HCT116 (cell line): ENCODE measurements around the gene EIF4A3. TPM values are rescaled to one million over a fixed set of nuclear protein-coding genes. Genes with fewer than 3 reads are reported as not detected.

Source experiments
- ATAC-seq: fragments of 200-7000 bp; cut with Tn5 transposase; 2 replicates; pipeline ENCODE4 v1.9.1; 2020; ENCODE audit warnings: mild to moderate bottlenecking, moderate library complexity
- BruUV-seq: library from RNA; stranded (reverse); fragments of 400-500 nt; replicated peaks from 2 replicates; lab custom pipeline; 2021; lab: Mats Ljungman, UMichigan
- CTCF ChIA-PET: fragments of 300-600 bp; sonication (Branson Sonifier 250); formaldehyde crosslinking; loops from one replicate; lab custom pipeline; 2021; ENCODE audit warnings: antibody characterized with exemption; lab: Charles Lee
- POLR2A ChIA-PET: fragments of 300-600, 350-600 bp; sonication (Branson Sonifier 250); formaldehyde crosslinking; loops from one replicate; lab custom pipeline; 2021; ENCODE audit warnings: antibody characterized with exemption; lab: Charles Lee
- RAD21 ChIA-PET, 2 experiments: fragments of 300-600 bp; sonication (Branson Sonifier 250); formaldehyde crosslinking; loops; one replicate each; lab custom pipeline; 2023; ENCODE audit warnings: low total read pairs in 2 of 2; ENCODE audit not compliant: uncharacterized antibody in 2 of 2, unreplicated experiment in 2 of 2, low non-redundant PET in 1 of 2; lab: Charles Lee
- DNase-seq: peaks from one replicate; pipeline ENCODE4 v3.0.0-alpha.2; 2010; ENCODE audit warnings: low read depth, low spot score
- H2AFZ ChIP-seq: fragments of 200-600 bp; shearing (Covaris generic), sonication (generic); 2 replicates; pipeline ENCODE4 v1.6.1; 2017; ENCODE audit warnings: low read depth, mixed run types, mixed read lengths, antibody characterized with exemption, low read length; ENCODE audit not compliant: poor library complexity, severe bottlenecking
- H3K27ac ChIP-seq: 2 replicates; pipeline ENCODE4 v1.5.1; 2012; ENCODE audit warnings: low read depth, low read length
- H3K27me3 ChIP-seq: fragments of 200-600 bp; sonication (generic); 2 replicates; pipeline ENCODE4 v1.6.1; 2016; ENCODE audit warnings: mixed run types, low read length, mixed read lengths; ENCODE audit not compliant: insufficient read depth
- H3K36me3 ChIP-seq, 2 experiments: fragments of 200-500 bp in 1 of 2; fragments of 200-600 bp in 1 of 2; sonication (Bioruptor generic) in 1 of 2; sonication (generic) in 1 of 2; 2 replicates each; pipeline versions ENCODE4 v1.5.1 to v1.6.1; 2014 to 2016; ENCODE audit warnings: low read length in 2 of 2, inconsistent platforms in 1 of 2, mixed read lengths in 1 of 2, mixed run types in 1 of 2; ENCODE audit not compliant: insufficient read depth in 2 of 2, control insufficient read depth in 1 of 2
- H3K4me1 ChIP-seq, 2 experiments: fragments of 200-600 bp in 1 of 2; sonication (generic) in 1 of 2; 2 replicates each; pipeline versions ENCODE4 v1.5.1 to v1.6.1; 2012 to 2017; ENCODE audit warnings: low read length in 2 of 2, inconsistent platforms in 1 of 2, mild to moderate bottlenecking in 1 of 2, mixed read lengths in 1 of 2, mixed run types in 1 of 2, moderate library complexity in 1 of 2; ENCODE audit not compliant: insufficient read depth in 2 of 2, control insufficient read depth in 1 of 2
- H3K4me2 ChIP-seq: fragments of 200-600 bp; sonication (generic); 2 replicates; pipeline ENCODE4 v1.6.1; 2017; ENCODE audit warnings: mixed run types, low read length, mixed read lengths
- H3K4me3 ChIP-seq, 2 experiments: fragments of 200-600 bp in 1 of 2; sonication (generic) in 1 of 2; replicated peaks in 1 of 2; 2 replicates each; pipeline ENCODE4 v1.5.1; 2011 to 2016; ENCODE audit warnings: low read length in 2 of 2, control low read depth in 1 of 2, low read depth in 1 of 2, mild to moderate bottlenecking in 1 of 2, mixed read lengths in 1 of 2, mixed run types in 1 of 2
- H3K79me2 ChIP-seq: fragments of 200-600 bp; sonication (generic); 2 replicates; pipeline ENCODE4 v1.6.1; 2017; ENCODE audit warnings: mild to moderate bottlenecking, mixed run types, low read length, moderate library complexity, mixed read lengths; ENCODE audit not compliant: insufficient read depth
- H3K9ac ChIP-seq: fragments of 200-600 bp; sonication (generic); 2 replicates; pipeline ENCODE4 v1.6.1; 2016; ENCODE audit warnings: low read length, mixed read lengths
- H3K9me2 ChIP-seq: fragments of 200-600 bp; sonication (generic), shearing (Covaris generic); 2 replicates; pipeline ENCODE4 v1.6.1; 2017; ENCODE audit warnings: mixed run types, mild to moderate bottlenecking, moderate library complexity; ENCODE audit not compliant: insufficient read depth
- H3K9me3 ChIP-seq, 2 experiments: fragments of 200-500 bp in 1 of 2; fragments of 200-600 bp in 1 of 2; sonication (Bioruptor generic) in 1 of 2; sonication (generic) in 1 of 2; 2 replicates each; pipeline ENCODE4 v1.6.1; 2014 to 2017; ENCODE audit warnings: low read length in 2 of 2, mixed read lengths in 2 of 2, inconsistent platforms in 1 of 2, low read depth in 1 of 2, mild to moderate bottlenecking in 1 of 2, mixed run types in 1 of 2, moderate library complexity in 1 of 2; ENCODE audit not compliant: control insufficient read depth in 1 of 2, insufficient read depth in 1 of 2
- H4K20me1 ChIP-seq: fragments of 200-600 bp; sonication (generic), shearing (Covaris generic); 2 replicates; pipeline ENCODE4 v1.6.1; 2017; ENCODE audit warnings: mixed run types, mild to moderate bottlenecking, moderate library complexity; ENCODE audit not compliant: insufficient read depth
- ATF3 ChIP-seq: IDR thresholded peaks from 2 replicates; pipeline ENCODE4 v1.6.1; 2012
- CBX3 ChIP-seq: IDR thresholded peaks from 2 replicates; pipeline ENCODE4 v1.6.1; 2012; ENCODE audit warnings: low read depth
- CEBPB ChIP-seq: IDR thresholded peaks from 2 replicates; pipeline ENCODE4 v1.6.1; 2012; ENCODE audit warnings: low read depth
- CTCF ChIP-seq, 3 experiments: fragments of 200-600 bp in 1 of 3; sonication (generic) in 1 of 3; IDR thresholded peaks in 2 of 3; conservative IDR thresholded peaks in 1 of 3; 2 replicates each; pipeline ENCODE4 v1.5.1; 2012 to 2017; ENCODE audit warnings: low read depth in 2 of 3, low read length in 2 of 3, antibody characterized with exemption in 1 of 3, borderline replicate concordance in 1 of 3, control low read depth in 1 of 3, mild to moderate bottlenecking in 1 of 3, mixed read lengths in 1 of 3, mixed run types in 1 of 3, moderate library complexity in 1 of 3; ENCODE audit not compliant: insufficient read depth in 1 of 3
- EGR1 ChIP-seq: IDR thresholded peaks from 2 replicates; pipeline ENCODE4 v1.6.1; 2012; ENCODE audit warnings: low read depth
- ELF1 ChIP-seq: IDR thresholded peaks from 2 replicates; pipeline ENCODE4 v1.6.1; 2012; ENCODE audit warnings: low read depth, borderline replicate concordance
- EZH2 ChIP-seq: fragments of 200-600 bp; sonication (generic); IDR thresholded peaks from 2 replicates; pipeline ENCODE4 v1.6.1; 2017; ENCODE audit warnings: antibody characterized with exemption, mixed run types
- FOSL1 ChIP-seq: IDR thresholded peaks from 2 replicates; pipeline ENCODE4 v1.6.1; 2012; ENCODE audit warnings: low read depth
- JUND ChIP-seq: IDR thresholded peaks from 2 replicates; pipeline ENCODE4 v1.6.1; 2012
- POLR2A ChIP-seq: IDR thresholded peaks from 2 replicates; pipeline ENCODE4 v1.7.0; 2011; ENCODE audit warnings: borderline replicate concordance; ENCODE audit not compliant: insufficient read depth, insufficient read length; ENCODE audit errors: extremely low read depth
- POLR2AphosphoS5 ChIP-seq: IDR thresholded peaks from 2 replicates; pipeline ENCODE4 v1.6.1; 2011; ENCODE audit warnings: mild to moderate bottlenecking, low read depth, low read length, moderate library complexity
- REST ChIP-seq: IDR thresholded peaks from 2 replicates; pipeline ENCODE4 v1.6.1; 2012; ENCODE audit warnings: low read depth
- SP1 ChIP-seq: IDR thresholded peaks from 2 replicates; pipeline ENCODE4 v1.6.1; 2012; ENCODE audit warnings: low read depth
- SRF ChIP-seq: IDR thresholded peaks from 2 replicates; pipeline ENCODE4 v1.6.1; 2012; ENCODE audit warnings: low read depth
- TCF7L2 ChIP-seq: IDR thresholded peaks from 2 replicates; pipeline ENCODE4 v1.7.0; 2011; ENCODE audit warnings: borderline replicate concordance, inconsistent platforms; ENCODE audit not compliant: insufficient read depth, insufficient read length; ENCODE audit errors: extremely low read depth
- YY1 ChIP-seq: IDR thresholded peaks from 2 replicates; pipeline ENCODE4 v1.6.1; 2011; ENCODE audit warnings: low read length, low read depth, moderate library complexity, mild to moderate bottlenecking; ENCODE audit not compliant: insufficient replicate concordance; ENCODE audit errors: extremely low read depth
- ZFX ChIP-seq: fragments of 450-650 bp; IDR thresholded peaks from 2 replicates; pipeline ENCODE4 v1.6.1; 2017
- ZNF274 ChIP-seq: fragments of 200-500 bp; sonication (Bioruptor generic); IDR thresholded peaks from 2 replicates; pipeline ENCODE4 v1.6.1; 2014; ENCODE audit warnings: mild to moderate bottlenecking, low read depth, low read length, inconsistent platforms
- intact Hi-C: fragments of 100-400 bp; cut with micrococcal nuclease; formaldehyde crosslinking; loops from 2 replicates; pipeline ENCODE4 v1.10.0; 2022
- total RNA-seq: library from RNA; stranded (reverse); gene quantifications from one replicate; pipeline ENCODE4 v1.2.1, GENCODE V29; 2021; ENCODE audit not compliant: unreplicated experiment

The EIF4A3 gene
- total RNA-seq, 1 experiment from 2014 or later: 248 TPM

GRCh38 chr17:80116276-80116920 lies 30.5 kb downstream of the EIF4A3 start (continued):
- TF ChIP-seq POLR2AphosphoS5: no peak
- TF ChIP-seq ZNF274: no peak
- TF ChIP-seq SP1: no peak
- no peak for TF ChIP-seq ZFX
- TF ChIP-seq TCF7L2: no peak
- no peak for TF ChIP-seq POLR2A
- TF ChIP-seq YY1: no peak
- TF ChIP-seq ELF1: no peak
- TF ChIP-seq SRF: no peak
- TF ChIP-seq CBX3: no peak

DNA sequence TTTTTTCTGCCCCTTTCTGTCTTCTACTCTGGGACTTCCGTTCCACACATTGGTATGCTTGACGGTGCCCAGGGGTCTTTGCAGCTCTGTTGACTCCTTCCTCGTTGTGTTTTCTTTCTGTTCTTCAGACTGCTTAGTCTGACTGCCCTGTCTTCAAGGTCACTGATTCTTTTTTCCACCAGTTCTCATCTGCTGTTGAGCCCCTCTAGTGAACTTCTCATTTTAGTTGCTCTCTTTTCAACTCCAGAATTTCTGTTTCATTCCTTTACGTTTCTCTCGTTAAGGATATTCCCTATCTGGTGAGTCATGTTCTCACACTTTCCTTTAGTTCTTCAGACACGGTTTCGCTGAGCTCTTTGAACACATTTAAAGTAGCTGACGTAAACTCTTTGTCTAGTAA lies 31.8 kb downstream of the EIF4A3 start:
- BruUV-seq: no TSS peak
- ATAC-seq (no peak), DNase-seq (no peak)
- intact Hi-C loops: no loop called here
- TF ChIP-seq YY1 (no peak), CEBPB (no peak), CTCF (IDR thresholded peaks at IDR 0.05 in 2 of 3, conservative IDR thresholded peaks at IDR 0.05 in 1 of 3; ENCODE audit: borderline replicate concordance in 1 of 3, insufficient read depth in 1 of 3, low read depth in 2 of 3, low read length in 2 of 3) (no peak), ZFX (no peak), EZH2 (no peak), POLR2AphosphoS5 (no peak), POLR2A (no peak), ATF3 (no peak), REST (no peak), EGR1 (no peak), FOSL1 (no peak), ELF1 (no peak), JUND (no peak)
- no peak overlapping the region for H3K27ac ChIP-seq
- POLR2A ChIA-PET: interaction anchor here (1.1 kb wide), 1 partner anchor 14 kb away, joined by 4 read pairs; the partner anchor contains the start of gene GAA
- H3K79me2 ChIP-seq: no peaks in the 10 kb centered on the region
- no peak overlapping the region for H2AFZ ChIP-seq
- CTCF ChIA-PET: interaction anchor here (1.4 to 3.6 kb wide), 3 partner anchors 9 to 14 kb away, joined by 3 to 18 read pairs (median 8); partner anchors contain the start of gene GAA
- H3K4me2 ChIP-seq: no peak overlapping the region
- H3K27me3 ChIP-seq: no peaks in the 10 kb centered on the region
- no peaks in the 10 kb centered on the region for H4K20me1 ChIP-seq
- H3K9ac ChIP-seq: no peak overlapping the region
- H3K36me3 ChIP-seq: no peaks in the 10 kb centered on the region; a peak in 1 of 4 replicates
- no peaks in the 10 kb centered on the region for H3K9me3 ChIP-seq
- no peak overlapping the region for H3K4me3 ChIP-seq
- RAD21 ChIA-PET: no interaction called here
- H3K9me2 ChIP-seq: no peaks in the 10 kb centered on the region
- no peaks in the 10 kb centered on the region for H3K4me1 ChIP-seq
